Kidney (tissue), 14 donors: ENCODE data around the gene CES2. TPM values are rescaled to one million over a fixed set of nuclear protein-coding genes. Genes with fewer than 3 reads are reported as not detected.

Source experiments
- DNase-seq, 5 donors: peaks; one replicate each; pipeline ENCODE4 v3.0.0-alpha.2; 2013 to 2020
- FAIRE-seq: peaks from 2 replicates; lab custom pipeline; 2012; peaks lifted over from hg19 to GRCh38; lab: Jason Lieb, UNC
- H3K27ac ChIP-seq, 2 donors: one replicate each; pipeline ENCODE4 v1.7.0; 2013; ENCODE audit warnings: low read depth in 2 of 2, low read length in 2 of 2, inconsistent platforms in 1 of 2
- H3K27me3 ChIP-seq: one replicate; pipeline ENCODE4 v1.7.1; 2013; ENCODE audit warnings: low read length, inconsistent platforms; ENCODE audit not compliant: control insufficient read depth, insufficient read depth
- H3K36me3 ChIP-seq, 3 donors: one replicate each; pipeline versions ENCODE4 v1.7.0 to v1.7.1; 2013; ENCODE audit warnings: low read length in 3 of 3, control low read depth in 1 of 3, inconsistent platforms in 1 of 3; ENCODE audit not compliant: insufficient read depth in 3 of 3, control insufficient read depth in 2 of 3
- H3K4me1 ChIP-seq, 3 donors: one replicate each; pipeline versions ENCODE4 v1.7.0 to v1.7.1; 2013; ENCODE audit warnings: low read length in 3 of 3, inconsistent platforms in 1 of 3, low read depth in 1 of 3; ENCODE audit not compliant: control insufficient read depth in 2 of 3, insufficient read depth in 2 of 3
- H3K4me3 ChIP-seq, 3 donors: one replicate each; pipeline versions ENCODE4 v1.7.0 to v1.8.1; 2013; ENCODE audit warnings: low read length in 3 of 3, control low read depth in 1 of 3, inconsistent platforms in 1 of 3
- H3K9ac ChIP-seq, 3 donors: one replicate each; pipeline versions ENCODE4 v1.7.0 to v1.7.1; 2013; ENCODE audit warnings: low read length in 3 of 3, control low read depth in 1 of 3, inconsistent platforms in 1 of 3
- H3K9me3 ChIP-seq, 3 donors: one replicate each; pipeline versions ENCODE4 v1.7.0 to v1.7.1; 2013; ENCODE audit warnings: low read length in 3 of 3, control low read depth in 1 of 3, inconsistent platforms in 1 of 3; ENCODE audit not compliant: control insufficient read depth in 2 of 3, insufficient read depth in 1 of 3
- intact Hi-C: fragments of 100-400 bp; cut with DNase I; formaldehyde crosslinking; loops from one replicate; pipeline ENCODE4 v1.11.1; 2022
- polyA plus RNA-seq: library from polyadenylated mRNA; stranded (reverse); fragments of 350-450 nt; fragmentation: Illumina TruSeq; extraction: RNeasy Lipid Tissue Mini Kit (QIAGEN cat#74804); gene quantifications from one replicate; pipeline ENCODE4 v1.2.3, GENCODE V29; 2014; ENCODE audit warnings: low read depth, low replicate concordance; ENCODE audit not compliant: insufficient read depth
- total RNA-seq: library from RNA; stranded (reverse); fragmentation: NEBNext Ultra II Directional; extraction: Animal tissue kit (Norgen Biotek cat#: 25700); gene quantifications from one replicate; pipeline ENCODE4 v1.2.1, GENCODE V29; 2021
- TF ChIP-seq, protein P1 (sequence below): IDR thresholded peaks from 3 replicates; pipeline ENCODE4 v1.5.1; 2012; ENCODE audit warnings: mild to moderate bottlenecking, moderate library complexity, borderline replicate concordance; ENCODE audit not compliant: insufficient read depth; ENCODE audit errors: extremely low read depth
- donor health status: control.
- donor health status: control.
- donor health status: control.
- donor health status: control.
- donor health status: control.
- donor health status: DM: yes; HTN: yes; CAD: no.
- donor health status: Normal renal cell carcinoma (clear cell type).

CES2 gene
- total and polyA plus RNA-seq, 2 donors from 2014 or later: 72.1 to 76.9 TPM

DNA sequence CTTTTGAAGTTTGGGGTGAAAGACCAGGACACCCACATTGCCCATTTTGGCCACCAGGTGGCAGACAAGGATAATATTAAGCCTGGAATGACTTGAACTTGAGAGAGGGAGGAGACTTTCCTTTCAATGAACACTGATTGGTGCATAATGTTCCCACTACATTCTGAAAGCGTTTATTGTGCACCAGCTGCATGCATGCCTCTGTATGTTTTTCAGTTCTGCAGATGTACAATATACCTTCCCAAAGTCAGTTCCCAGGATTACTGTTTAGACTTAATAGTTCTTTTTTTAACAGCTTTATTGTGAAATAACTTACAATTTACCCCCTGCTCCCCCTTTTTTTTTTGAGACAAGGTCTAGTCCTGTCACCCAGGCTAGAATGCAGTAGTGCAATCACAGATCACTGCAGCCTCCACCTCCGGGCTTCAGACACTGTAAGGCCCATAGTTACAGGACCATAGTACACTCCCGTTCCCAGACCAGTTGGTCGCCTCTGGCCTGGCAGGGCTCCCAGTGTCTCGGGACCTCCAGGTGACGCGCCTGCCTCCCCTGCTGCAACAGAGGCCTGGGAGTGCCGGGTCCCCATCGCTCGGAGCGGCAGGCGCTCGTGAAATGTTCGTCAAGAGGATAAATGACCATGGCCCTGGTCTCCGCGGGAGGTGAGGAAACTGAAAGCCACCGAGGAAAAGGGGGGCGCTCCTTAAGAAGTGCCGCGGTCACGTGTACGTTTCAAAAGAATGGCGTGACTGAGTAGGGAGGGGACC, 12.2 kb downstream of the CES2 start:
- Histone ChIP-seq H3K4me1 (peaks cover 0 to 10% (median 9%) of the 10 kb centered on the region in 3 donors), H3K9ac (peak overlapping the region in 2 of 3 donors; percentile 4 to 9), H3K27ac (no peak overlapping the region), H3K27me3 (peaks cover 2% of the 10 kb centered on the region), H3K36me3 (peaks cover 0 to 8% (median 4%) of the 10 kb centered on the region in 3 donors), H3K9me3 (no peaks in the 10 kb centered on the region), H3K4me3 (peak overlapping the region; percentile 33 to 64 (median 62))
- intact Hi-C loops: no loop called here
- TF ChIP-seq, protein P1, sequence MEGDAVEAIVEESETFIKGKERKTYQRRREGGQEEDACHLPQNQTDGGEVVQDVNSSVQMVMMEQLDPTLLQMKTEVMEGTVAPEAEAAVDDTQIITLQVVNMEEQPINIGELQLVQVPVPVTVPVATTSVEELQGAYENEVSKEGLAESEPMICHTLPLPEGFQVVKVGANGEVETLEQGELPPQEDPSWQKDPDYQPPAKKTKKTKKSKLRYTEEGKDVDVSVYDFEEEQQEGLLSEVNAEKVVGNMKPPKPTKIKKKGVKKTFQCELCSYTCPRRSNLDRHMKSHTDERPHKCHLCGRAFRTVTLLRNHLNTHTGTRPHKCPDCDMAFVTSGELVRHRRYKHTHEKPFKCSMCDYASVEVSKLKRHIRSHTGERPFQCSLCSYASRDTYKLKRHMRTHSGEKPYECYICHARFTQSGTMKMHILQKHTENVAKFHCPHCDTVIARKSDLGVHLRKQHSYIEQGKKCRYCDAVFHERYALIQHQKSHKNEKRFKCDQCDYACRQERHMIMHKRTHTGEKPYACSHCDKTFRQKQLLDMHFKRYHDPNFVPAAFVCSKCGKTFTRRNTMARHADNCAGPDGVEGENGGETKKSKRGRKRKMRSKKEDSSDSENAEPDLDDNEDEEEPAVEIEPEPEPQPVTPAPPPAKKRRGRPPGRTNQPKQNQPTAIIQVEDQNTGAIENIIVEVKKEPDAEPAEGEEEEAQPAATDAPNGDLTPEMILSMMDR: peak; percentile 93
- DNase-seq (peak in 4 of 5 donors; percentile 84 to 94 (median 88)), FAIRE-seq (peak; percentile 53)

DNA sequence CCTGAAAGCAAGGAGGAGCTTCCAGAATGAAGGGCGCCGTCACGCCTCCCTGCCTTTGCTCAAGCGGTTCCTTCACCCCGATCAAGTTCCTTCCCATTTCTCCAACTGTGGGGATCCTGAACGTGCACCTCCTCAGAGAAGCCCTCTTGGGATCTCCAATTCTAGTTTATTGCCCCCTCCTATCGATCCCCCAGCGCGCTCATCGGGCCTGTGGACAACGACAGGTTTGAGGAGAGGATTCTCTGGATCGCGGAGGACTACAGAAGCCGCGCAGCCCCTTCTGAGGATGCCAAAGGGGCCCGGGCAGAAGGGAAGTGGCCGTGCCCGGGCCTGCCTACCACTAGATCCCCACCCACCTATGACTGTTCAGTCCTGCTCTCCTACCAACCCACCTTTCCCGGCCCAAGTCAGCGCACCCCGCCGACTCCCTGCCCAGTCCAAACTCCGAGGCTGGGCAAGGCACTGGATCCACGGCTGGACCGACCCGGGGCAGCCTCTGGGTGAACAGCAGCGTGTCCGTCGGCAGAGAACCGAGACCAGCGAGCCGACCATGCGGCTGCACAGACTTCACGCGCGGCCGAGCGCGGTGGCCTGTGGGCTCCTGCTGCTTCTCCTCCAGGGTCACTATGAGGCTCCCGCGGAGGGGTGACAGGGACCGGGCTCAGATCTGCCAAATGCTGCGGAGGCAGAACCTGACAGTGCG, 13.0 kb downstream of the CES2 start:
- H3K36me3 ChIP-seq: peaks cover 0 to under 1% (median 0%) of the 10 kb centered on the region in 3 donors
- intact Hi-C loops: no loop called here
- FAIRE-seq (no peak), DNase-seq (peak in 4 of 5 donors; percentile 51 to 65 (median 56))
- peaks cover 0 to 13% (median 11%) of the 10 kb centered on the region in 3 donors for H3K4me1 ChIP-seq
- peak overlapping the region; percentile 3 to 64 (median 62) for H3K4me3 ChIP-seq
- peaks cover 2% of the 10 kb centered on the region for H3K27me3 ChIP-seq
- no peaks in the 10 kb centered on the region for H3K9me3 ChIP-seq
- TF ChIP-seq, protein P1: no peak
- peak overlapping the region; percentile 1 to 67 for H3K27ac ChIP-seq
- H3K9ac ChIP-seq: peak overlapping the region in 1 of 3 donors; percentile 21

DNA sequence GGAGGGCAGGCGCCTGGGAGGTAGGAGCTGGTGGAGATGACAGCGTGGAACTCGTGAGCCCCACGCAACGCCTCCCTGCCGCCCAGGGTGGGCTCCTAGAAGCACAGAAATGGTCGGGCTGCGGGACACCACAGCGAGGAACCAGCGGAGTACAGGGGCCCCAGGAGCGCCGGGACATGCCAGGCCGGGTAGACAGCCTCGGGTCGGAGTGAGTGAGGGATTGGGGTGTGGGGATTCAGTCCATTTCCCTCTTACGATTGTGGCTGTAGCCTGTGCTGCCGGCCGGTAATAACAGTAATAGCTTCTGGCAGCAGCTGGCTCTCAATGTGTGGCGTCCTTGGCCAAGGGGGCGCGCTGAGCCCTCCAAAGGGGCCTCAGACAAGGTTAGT, 13.5 kb downstream of the CES2 start:
- peak overlapping the region in 1 of 3 donors; percentile 62 for H3K4me3 ChIP-seq
- intact Hi-C loops: no loop called here

More for the DNA sequence above, 13.5 kb downstream of the CES2 start:
- Histone ChIP-seq H3K27ac (peak overlapping the region; percentile 1 to 67), H3K9ac (peak overlapping the region in 1 of 3 donors; percentile 21), H3K27me3 (peaks cover 2% of the 10 kb centered on the region), H3K4me1 (peaks cover 0 to 13% (median 12%) of the 10 kb centered on the region in 3 donors), H3K9me3 (no peaks in the 10 kb centered on the region), H3K36me3 (no peaks in the 10 kb centered on the region)
- DNase-seq: peak in 2 of 5 donors; percentile 14 to 30
- FAIRE-seq: no peak
- TF ChIP-seq, protein P1: no peak
